Islet precursor cell (in vitro differentiated cells): ENCODE measurements around the gene IZUMO1.
"Not testable (repeated sequence)": the region's sequence is repeated elsewhere in the genome, so short reads cannot be mapped to it uniquely, and the experiment has no call there.

Experiments used
- DNase-seq: peaks from one replicate; pipeline ENCODE4 v3.0.0-alpha.2; 2018

Gene IZUMO1

DNA sequence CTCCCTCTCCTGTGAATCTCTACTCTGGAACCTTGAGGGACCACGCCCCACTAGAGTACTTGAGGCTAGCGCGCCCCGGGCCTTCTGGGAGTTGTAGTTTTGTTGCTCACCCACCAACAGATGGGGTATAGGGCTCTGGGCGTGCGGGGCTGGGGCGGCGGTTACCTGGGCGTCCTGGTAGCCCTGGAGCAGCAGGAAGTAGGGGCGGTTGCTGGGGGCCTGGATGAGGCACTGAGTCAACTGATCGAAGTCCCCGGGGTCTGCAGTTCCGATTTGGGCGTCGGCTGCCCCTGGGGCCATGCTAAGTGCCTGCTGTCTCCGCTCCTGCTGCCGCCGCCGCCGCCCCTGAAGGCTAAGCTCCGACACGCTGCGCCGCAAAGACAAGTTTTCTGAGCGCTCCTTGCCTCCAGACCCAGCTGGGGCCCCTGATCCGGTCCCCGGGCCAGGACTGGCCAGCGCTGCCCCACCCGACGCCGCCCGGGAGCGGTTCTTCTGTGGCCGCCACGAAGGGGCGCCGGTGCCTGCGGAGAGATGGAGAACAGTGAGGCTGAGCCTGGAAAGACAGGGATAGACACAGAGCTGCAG, 11.6 kb downstream of the IZUMO1 start:
- DNase-seq, result peak; percentile 88

DNA sequence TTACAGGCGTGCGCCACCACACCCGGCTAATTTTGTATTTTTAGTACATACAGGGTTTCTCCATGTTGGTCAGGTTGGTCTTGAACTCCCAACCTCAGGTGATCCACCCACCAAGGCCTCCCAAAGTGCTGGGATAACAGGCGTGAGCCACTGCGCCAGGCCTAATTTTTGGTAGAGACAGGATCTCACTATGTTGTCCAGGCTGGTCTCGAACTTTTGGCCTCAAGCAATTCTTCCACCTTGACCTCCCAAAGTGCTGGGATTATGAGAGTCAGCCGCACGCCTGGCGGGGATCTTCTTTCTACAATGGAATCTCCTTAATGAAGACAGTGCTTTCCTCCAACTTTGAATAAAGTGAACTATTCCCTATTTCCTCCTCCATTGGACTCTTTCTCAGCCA, 12.1 kb downstream of the IZUMO1 start:
- no peak for DNase-seq

DNA sequence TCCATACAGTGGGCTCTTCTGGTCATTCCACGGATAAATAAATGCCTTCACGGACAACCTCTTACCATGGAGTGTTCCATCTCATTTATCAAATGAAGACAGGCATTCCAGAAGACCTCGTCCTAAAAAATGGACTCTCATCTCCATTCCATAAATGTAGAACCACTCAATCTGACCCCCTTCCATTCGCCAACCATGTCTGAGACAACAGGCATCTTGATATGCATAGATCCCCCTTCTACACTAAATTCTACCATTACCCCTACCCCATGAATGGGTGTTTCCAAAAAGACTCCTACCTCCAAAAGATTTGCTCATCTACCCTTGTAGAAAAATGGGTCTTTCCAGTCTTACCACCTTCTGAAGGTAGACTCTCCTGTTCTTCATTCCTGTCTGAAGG, 15.3 kb downstream of the IZUMO1 start:
- DNase-seq, result no peak

DNA sequence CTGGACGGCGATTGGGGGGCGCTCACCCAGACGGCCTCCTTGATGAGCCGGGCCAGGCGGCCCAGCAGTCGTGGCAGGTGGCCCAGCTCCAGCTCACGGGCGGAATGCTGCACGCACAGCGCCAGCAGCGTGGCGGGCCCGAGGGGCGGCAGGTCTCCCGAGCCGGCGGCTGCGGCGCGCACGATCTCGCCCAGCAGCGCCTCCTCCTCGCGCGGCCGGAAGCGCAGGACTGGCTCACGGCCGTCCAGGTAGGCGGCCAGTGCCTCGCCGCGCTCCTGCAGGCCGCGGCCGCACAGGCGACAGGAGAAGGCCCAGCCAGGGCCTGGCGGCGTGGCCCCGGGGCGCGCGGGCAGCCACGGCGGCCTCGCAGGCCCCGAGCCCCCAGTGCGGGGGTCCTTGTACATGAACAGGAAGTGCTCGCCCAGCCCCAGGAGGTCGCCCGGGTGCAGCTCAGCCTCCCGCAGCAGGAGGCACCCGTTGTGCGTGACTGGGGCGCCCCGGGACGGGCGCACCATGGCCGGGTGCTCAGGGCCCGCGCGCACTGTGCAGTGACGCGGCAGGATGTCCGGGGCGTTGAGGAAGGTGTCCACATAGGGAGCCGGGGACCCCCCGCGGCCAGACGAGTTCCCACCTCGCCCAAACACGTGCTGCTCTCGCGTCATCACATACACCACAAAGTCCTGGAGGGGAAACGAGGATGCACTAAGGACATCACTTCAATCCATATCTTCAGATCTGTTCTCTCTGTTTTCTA, 17.6 kb downstream of the IZUMO1 start:
- DNase-seq, result peak; percentile 65

DNA sequence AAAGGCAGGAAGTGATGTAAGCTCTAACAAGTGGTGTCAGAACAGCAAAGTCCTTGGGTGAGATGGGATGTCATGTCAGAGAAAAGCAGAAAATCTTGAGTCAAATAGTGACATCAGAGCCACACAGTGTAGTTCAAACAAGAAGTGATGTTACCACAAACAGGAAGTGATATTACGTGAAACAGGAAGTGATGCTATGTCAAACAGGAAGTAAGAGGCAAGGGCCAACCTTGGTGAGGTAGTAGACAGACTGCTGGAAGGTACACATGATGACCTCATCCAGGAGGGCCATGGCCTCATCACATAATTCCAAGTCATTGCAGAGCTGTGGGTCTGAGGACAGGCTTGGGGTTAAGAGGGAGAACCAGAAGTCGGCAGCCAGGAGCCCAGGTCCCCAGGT, 20.2 kb downstream of the IZUMO1 start:
- no peak for DNase-seq

DNA sequence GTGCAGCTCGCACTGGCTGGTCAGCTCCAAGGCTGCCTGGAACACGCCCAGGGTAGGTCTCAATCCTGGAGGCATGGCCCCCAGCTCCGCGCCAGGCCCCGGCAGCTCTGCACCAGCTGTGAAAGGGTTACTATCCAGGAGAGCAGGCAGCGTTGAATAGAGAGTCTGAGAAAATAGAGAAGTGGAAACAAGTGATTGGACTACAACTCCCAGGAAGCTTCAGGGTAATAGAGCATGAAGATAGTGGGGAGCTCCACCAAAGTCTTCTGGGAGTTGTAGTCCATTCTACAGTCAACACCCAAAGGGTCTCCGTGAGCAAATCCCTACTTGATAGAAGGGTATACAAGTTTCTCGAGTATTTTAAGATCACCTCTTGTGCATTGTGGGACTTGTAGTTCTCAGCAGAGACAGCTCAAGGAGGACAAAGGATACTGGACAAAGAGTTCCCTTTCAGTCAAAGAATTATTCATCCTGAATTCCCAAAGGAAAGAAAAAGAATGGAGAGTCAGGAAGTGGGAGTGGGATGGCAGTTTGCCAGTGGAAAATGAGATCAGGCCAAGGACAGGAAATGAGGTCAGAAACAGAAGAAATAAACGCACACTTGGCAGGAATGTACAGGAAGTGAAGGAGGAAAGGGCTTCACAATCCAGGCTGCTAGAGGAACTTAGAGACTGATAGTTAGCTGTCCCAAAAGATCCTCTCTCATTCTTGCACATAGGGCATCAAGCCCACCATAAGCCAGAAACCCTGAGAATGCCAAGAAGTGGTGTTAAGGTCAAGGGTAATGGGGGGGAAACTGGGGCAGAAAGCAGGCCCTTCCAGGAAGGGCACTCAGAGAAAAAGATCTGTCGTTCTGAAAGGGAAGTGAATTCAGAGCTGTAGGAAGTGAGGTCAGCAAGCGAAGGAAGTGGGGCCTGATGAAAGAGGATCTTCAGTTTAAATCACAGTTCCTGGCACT, 21.6 kb downstream of the IZUMO1 start:
- no peak for DNase-seq

DNA sequence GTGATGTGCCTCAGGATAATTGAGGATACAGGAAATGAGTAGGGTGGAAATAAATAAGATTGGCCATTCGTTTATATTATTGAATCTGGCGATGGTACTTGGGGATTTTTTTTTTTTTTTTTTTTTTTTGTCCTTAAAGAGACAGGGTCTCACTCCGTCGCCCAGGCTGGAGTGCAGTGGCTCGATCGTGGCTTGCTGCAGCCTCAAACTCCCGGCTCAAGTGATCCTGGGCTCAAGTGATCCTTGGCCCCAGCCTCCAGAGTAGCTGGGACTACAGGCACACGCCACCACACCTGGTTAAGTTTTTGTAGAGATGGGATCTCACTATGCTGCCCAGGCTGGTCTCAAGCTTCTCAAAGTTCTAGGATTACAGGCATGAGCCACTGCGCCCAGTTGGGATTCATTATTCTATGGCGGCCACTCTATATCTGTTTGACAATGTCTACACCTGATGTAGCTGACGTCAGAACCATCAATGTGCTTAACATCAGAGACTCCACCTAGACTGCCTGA, 24.5 kb downstream of the IZUMO1 start:
- DNase-seq, result no peak

DNA sequence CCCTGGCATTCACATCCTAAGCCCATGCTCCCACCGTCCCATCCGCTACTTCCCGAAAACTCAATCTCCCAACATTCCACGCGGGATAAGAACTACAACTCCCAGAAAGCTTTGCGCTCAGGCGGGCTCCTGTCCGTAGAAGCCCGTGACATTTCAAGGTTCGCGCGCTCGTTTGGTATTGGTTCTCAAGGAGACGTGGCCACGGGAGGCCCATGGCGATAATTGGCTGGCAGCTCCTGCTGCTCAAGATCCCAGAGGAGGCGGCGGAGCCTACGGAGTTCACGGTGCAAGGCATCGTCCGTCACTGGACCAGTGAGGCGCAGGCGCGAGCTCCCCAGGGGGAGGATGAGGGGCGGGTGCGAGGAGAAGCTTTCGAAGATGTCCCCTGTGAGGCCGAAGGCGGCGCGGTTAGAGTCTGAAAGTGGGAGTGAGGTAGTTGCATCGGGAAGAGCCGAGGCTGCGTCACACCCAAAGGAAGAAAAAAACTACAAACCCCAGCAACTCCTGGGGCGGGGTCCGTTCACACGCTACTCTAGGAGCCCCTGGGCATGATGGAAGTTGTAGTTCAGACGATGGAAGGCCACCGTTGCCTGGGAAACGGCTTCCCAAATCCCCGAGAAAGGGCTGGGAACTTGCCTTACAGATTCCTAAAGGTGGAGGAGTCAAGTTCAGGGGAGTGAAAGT, 26.0 kb downstream of the IZUMO1 start:
- DNase-seq, result peak; percentile 99

DNA sequence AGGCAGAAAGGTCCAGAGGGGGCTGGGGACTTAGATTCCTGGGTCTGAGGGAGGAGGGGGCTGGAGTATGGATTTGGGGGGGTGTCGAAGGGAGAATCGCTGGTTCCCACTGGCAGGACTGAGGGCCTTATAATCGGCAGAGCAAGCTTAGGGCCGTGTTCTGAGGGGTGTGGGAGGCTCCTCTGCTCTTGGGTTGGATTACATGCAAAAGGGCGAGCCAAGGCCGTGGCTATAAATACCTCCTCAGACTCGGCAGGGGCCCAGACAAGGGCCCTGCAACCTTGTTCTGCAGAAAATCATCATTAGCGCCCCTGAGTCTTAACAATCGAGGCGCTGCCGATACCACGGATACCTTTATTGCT, 26.5 kb downstream of the IZUMO1 start:
- DNase-seq, result no peak

DNA sequence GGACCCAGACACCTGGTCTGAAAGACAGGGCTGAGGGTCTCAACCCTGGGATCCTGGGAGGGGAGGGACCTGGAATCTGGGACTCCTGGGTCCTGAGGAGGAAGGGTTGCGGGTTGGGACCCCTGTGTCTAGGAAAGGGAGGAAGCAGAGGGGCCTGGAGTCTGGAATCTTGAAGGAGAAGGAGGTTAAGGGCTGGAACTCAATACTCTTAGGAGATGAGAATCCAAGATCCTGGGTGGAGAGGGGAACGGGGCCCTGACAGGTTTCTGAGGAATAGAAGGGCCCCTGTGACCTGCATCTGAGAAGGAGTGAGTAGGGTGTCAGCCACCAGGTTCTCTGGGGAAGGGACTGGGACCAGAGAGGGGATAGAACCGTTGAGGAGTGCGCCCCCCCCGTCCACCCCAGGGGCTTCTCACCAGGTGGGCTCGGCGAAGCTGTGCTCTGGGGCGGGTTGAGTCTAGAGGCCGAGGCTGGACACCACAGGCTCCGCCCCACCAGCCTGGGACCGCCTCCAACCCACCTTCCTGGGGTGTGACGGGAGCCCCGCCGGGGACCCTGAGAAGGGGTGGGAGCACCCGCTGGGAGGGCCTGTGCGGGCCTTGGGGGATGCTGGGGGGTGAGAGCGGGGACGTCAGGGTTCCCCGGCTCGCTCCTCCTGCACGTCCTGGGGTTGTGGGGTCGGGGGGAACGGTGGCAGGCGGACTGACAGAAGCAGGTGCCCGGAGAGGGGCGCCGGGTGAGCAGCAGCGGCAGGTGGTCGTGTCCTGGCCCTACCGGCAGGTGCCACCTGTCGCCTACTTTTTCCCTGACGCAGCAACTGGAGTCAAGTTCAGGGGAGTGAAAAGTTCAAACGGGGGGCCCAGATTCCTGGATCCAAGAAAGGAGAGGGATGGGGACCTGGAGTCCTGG, 27.2 kb downstream of the IZUMO1 start, which contains the start of gene MAMSTR:
TSS of gene MAMSTR (minus strand) at position 463 of the 909 bp plus-strand sequence. CDS start 694 bp downstream, outside the sequence.
- DNase-seq, result no peak

DNA sequence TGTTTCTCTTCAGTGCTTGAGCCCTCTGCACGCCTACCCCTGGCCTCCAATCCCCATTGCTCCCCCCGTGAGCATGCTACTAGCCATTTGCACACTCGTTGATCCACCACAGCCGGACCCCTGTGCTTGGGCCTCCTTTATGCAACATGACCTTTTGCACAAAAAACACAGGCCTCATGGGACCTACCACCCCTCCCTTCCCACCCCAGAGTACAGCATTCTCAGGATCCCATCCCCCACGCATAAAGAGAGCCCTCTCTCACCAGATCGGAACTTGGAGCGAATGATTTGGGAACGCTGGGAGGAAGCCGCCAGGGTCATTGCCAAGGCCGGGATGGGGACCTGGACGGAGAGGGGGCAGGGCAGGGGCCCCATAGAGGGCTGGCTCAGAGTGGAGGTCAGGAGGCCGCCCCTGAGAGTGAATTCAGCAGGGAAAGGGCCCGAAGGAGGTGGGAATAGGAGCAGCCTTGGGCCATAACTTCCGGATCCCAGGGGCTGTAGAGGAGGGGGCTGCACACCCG, 27.9 kb downstream of the IZUMO1 start:
- DNase-seq, result no peak

DNA sequence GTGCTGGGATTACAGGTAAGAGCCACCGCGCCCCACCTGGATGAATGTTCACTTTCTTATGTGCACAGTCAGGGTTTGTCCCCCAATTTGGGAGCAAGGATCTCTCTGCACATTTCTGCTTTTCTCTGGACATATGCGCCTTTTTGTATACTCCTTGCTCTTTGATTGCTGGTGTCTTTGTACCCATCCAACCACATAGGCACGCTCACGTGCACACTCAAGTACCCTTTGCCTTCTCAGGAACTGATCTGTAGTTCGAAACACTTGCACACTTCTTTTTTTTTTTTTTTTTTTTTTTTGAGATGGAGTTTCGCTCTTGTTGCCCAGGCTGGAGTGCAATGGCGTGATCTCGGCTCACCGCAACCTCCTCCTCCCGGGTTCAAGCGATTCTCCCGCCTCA, 28.6 kb downstream of the IZUMO1 start:
- DNase-seq, result not testable (repeated sequence)

DNA sequence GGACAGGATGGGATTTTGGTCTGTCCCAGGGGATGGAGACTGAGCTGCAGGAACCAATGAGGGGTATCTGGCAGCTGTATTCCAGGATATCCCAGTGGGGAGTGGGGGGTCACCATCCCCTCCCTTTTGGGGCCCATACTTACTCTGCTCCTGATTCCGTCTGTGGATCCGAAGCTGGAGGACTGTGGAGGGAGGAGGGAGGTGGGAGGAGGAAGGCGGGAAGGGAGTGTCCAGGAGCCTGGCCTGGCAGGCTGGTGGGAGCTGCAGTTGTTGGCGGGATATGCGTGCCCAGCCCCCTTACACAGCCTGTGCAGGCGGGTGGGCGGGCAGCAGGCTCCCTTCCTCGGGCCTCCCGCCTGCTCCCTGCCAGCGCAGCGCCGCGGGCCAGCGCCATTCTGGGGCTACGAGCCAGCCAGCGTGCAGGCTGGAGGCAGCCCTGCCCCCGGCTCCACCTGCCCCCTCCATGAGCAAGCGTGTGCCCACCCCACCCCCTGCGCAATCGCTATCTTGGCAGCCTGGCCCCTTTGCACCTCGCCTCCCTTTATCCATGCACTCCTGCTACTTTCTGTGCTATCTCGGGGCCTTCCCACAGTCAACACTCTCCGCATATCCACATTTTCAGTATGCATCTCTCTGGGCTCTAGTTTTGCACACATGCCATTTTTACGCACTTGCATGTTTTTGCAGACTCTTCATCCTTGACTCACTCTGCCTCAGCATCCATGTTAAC, 30.0 kb downstream of the IZUMO1 start:
- DNase-seq, result no peak

DNA sequence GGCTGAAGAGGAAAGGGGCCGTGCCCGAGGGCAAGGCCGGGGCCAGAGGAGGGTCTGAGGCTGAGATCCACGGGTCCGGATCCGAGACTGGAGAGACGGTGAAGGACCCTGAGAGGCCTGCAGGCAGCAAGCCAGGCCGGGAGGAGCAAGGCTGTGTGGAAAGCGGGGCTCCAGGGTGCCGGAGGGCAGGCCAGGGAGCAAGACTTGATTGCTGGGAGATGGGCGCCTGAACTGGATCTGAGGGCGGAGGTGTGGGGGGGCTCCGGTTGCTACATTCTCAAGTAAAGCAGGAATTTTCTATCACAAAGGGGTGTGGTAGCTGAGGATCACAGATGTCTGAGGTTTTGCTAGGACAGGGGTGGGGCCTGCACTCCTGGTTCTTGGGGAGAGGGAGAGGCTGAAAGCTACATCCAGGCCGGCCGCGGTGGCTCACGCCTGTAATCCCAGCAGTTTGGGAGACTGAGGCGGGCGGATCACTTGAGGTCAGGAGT, 31.0 kb downstream of the IZUMO1 start:
- DNase-seq, result no peak

DNA sequence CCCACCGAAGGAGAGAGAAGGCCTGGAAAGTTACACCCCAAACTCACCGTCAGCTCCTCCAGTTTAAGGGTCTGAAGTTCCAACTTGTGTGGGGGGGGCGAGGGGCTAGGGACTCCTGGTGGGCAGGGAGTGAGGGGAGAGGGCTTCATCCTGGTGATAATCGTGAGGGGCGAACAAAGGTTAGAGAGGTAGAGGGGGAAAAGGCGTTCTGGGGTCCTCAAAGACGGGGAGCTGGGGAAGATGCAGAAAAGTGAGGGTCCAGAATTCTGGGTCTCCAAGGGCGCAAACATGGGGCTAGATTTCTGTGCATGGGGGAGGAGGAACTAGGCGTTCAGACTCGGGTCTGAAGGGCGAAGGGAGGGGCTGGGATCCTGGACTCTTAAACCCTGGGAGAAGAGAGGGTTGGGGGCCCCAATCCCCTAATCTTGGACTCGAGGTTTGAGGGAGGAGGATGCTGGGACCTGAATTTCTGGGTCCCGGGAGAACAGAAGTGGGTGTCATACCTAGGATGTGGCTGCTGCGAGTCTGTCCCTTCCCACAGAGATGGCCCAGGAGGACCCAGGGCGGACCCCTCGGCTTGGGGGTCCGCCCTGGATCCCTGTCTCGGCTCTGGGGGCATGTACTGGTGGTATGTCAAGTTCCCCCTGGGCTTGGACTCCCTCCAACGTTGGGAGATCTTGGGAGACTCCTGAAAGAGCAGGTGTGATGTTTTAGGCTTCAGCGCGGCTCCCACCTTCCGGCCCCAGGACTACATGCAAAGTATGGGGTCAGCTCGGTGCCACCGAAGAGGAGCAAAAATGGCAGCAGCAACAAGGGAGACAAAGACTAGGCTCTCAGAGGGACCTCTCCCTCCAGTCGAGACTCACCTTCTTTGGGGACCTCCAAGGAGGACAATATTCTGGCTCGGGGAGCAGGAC, 31.7 kb downstream of the IZUMO1 start:
- DNase-seq, result no peak

DNA sequence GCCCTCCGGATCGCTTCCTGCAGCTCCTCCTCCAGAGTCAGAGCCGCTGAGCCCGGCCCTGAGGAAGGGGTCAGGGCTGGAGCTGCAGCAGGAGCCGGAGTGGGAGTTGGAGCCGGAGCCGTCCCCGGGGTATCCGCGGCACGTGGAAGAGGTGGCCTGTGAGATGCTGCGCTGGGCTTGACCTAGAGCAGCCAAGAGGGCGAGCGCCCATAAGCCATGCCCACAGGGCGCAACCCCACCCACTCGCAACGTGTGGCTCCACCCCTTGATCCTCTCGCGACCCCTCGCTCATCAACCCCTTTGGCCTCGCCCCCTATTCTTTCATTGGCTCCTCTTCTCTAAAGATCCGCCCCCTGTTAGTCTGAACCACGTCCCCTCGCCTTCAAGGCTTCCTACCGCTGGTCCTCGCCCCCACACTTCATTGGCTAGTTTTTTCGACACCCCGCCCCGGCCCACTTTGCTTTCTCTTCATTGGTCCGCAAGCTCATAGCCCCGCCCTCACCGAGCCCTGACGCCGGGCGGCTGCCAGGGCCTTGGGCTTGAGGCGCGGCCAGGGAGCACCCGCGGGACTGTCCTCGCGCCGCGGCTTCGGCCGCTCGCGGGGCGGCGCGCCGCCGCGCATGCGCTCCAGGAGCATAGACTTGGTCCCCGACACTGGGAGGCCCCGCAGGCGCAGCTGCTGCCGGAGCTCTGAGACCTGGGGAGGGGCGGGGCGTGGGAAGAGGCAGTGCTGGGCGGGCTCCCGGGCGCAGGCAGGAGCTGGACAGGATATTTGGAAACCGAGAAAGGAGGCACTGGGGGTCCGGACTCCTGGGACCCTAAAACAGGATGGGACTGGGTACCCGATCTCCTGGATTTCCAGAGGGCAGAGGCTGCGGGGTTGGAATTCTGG, 32.6 kb downstream of the IZUMO1 start:
- peak; percentile 100 for DNase-seq

DNA sequence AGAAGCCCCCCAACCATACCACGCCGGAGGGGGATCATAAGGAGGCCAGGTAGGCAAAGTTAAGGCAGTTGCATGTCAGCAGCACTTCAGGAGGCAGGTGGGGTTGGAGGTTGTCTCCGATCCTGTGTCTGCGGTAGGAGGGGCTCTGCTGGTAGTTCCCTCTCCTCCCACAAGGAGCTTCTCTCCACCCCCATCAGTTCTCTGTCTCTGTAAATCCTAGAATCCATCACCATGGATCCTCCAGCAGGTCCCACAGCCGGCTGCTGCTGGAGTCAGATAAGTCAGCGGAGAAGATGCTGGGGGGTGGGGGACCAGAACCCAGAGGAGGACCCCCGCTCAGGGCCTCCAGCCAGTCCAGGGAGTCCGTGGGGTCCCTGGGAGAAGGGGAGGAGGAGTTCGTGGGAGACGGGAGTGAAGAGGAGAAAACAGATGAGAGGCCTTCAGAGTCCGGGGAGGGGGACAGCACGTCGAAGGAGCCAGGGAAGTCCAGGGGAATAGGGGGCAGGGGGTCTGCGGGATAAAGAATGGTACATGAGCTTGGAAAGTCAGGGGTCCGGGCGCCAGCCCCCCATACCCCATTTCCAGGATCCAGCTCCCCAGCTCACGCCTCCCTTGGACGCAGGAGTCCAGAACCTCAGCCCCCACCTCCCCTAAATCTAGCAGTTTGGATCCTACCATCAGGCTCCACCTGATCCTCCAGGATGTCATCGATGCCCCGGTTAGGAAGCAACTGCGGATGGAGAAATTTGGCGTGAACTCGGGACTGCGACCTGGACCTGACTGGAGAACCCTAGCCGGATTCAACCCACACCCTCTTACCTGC, 33.5 kb downstream of the IZUMO1 start:
- peak; percentile 79 for DNase-seq
